IPS-18a (cell line): ENCODE results near the gene CTBP2.

ENCODE experiments used
- H3K27ac ChIP-seq: one replicate; pipeline ENCODE4 v1.5.1; 2013; ENCODE audit warnings: low read length
- H3K27me3 ChIP-seq: one replicate; pipeline ENCODE4 v1.6.1; 2013; ENCODE audit warnings: mild to moderate bottlenecking, low read length; ENCODE audit not compliant: control insufficient read depth, insufficient read depth
- H3K36me3 ChIP-seq: one replicate; pipeline ENCODE4 v1.6.1; 2013; ENCODE audit warnings: low read depth, low read length; ENCODE audit not compliant: control insufficient read depth
- H3K4me1 ChIP-seq: one replicate; pipeline ENCODE4 v1.6.1; 2013; ENCODE audit warnings: low read depth, low read length; ENCODE audit not compliant: control insufficient read depth
- H3K4me3 ChIP-seq: one replicate; pipeline ENCODE4 v1.5.1; 2013; ENCODE audit warnings: low read length
- H3K9ac ChIP-seq: one replicate; pipeline ENCODE4 v1.6.1; 2013; ENCODE audit warnings: mild to moderate bottlenecking, low read length, moderate library complexity
- H3K9me3 ChIP-seq: one replicate; pipeline ENCODE4 v1.6.1; 2013; ENCODE audit warnings: low read depth, low read length; ENCODE audit not compliant: control insufficient read depth

CTBP2 gene

DNA sequence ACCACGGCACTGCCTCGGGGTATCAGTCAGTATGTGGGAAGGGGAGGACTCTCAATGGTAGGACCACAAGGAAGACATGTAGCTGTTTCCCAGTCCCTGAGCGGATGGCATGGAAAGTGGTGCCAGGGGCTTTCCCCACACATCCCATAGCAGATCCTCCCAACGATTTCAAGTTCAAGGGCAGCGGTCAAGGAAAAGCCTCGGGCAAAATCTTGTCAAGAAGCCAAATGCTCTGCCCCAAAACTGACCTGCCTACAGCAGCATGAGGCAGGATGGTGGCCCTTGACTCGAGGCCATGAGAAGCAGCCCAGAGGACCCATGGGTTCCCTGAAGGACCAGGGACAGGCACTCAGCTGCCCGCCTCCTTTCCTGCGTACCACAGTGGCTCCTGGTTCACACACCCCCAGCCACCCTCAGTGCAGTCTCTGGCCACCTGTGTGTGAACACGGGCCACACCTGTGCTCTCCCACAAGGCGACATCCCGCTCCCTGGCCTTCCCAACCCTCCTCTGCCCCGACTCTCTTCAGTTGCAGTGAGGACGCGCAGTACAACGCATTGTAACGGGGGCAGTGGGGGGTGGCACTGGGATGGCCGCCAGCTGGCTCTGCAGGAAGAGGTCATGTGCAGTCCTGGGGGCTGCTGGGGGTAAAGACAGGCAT is 43.6 kb downstream of the CTBP2 start:
- Histone ChIP-seq H3K9ac (no peak overlapping the region), H3K9me3 (no peaks in the 10 kb centered on the region), H3K27ac (no peak overlapping the region), H3K4me1 (peaks cover 25% of the 10 kb centered on the region), H3K4me3 (no peak overlapping the region), H3K36me3 (no peaks in the 10 kb centered on the region), H3K27me3 (no peaks in the 10 kb centered on the region)

DNA sequence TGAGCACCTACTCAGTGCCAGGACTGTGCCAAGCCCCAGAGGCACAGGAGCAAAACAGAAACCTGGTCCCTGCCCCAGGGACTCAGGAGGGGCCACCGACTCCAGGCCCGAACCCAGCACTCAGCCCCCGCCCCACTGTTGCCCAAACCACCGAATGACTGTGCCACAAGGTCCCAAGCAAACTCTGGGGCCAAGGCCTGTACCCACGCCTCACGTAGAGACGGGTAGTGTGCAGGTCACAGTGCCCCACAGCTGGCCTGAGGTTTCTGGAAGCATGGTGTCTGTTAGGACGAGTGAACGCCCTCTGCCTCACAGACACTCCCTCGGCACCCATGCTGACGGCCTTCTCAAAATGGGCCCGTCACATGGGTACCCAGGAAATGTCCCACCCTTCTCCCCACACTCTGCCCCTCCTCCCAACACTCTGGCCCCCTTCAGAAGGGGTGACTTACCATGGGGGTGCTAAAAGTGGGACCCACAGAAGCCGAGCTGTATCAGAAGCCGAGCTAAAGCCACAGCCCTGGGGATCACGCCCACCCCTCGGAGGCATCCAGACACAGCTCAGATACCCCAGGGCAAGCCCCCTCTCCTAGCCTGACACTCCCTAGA is 44.2 kb downstream of the CTBP2 start:
- Histone ChIP-seq H3K27me3 (no peaks in the 10 kb centered on the region), H3K4me3 (no peak overlapping the region), H3K36me3 (peaks cover 1% of the 10 kb centered on the region), H3K9me3 (no peaks in the 10 kb centered on the region), H3K9ac (no peak overlapping the region), H3K4me1 (peaks cover 19% of the 10 kb centered on the region), H3K27ac (no peak overlapping the region)

DNA sequence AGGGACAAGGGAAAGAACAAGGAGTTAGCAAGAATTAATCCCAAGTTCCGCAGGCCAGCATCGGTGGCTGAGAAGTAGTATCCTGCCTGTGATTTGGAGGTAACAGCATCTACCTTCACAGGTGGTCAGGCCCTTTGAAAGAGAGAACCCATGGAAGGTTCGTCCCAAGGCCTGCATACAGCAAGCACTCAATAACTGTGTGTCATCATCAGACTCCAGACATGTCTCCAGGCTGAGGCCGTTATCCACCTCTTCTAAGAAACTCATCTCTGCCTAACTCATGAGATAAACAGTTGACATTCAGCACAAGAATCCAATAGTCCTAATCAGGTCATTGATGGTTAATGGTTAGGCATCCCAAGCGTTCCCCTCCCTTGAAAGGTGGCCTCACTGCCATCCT is 45.0 kb downstream of the CTBP2 start:
- Histone ChIP-seq H3K4me1 (peaks cover 13% of the 10 kb centered on the region), H3K36me3 (peaks cover 9% of the 10 kb centered on the region), H3K9me3 (no peaks in the 10 kb centered on the region), H3K9ac (no peak overlapping the region), H3K27me3 (no peaks in the 10 kb centered on the region), H3K27ac (no peak overlapping the region), H3K4me3 (no peak overlapping the region)

DNA sequence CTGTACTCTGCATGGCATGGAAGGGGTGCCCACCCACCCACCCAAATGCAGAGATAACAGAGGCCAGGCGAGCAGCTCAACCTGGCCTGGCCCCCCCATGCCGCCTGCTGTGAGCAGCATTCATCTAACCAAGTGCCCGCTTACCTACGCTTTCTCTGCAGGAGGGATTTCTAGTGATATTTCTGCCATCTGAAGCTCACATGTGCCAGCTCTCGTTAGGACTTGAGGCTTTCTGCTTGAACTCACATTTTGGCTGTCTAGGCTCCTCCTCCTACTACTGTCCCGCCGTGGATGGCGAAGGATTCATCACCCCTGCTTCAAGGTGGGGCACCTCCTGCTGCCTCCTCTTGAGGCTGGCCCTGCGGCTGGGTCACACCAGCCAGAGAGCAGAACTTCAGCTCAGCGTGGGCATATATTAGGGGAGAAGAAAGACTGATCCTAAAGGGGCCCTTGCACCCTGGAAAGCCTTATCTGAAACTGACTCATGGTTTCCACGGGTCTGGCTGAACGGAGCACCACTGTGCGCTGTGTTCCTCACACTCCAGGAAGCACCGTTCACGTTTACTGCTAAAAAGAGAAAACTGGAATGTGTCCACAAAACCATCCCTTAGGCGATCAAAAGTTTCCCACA is 45.5 kb downstream of the CTBP2 start:
- no peak overlapping the region for H3K4me3 ChIP-seq
- H3K27ac ChIP-seq, result no peak overlapping the region
- no peaks in the 10 kb centered on the region for H3K9me3 ChIP-seq
- peaks cover 14% of the 10 kb centered on the region for H3K36me3 ChIP-seq
- no peaks in the 10 kb centered on the region for H3K27me3 ChIP-seq
- no peak overlapping the region for H3K9ac ChIP-seq
- peaks cover 7% of the 10 kb centered on the region for H3K4me1 ChIP-seq

DNA sequence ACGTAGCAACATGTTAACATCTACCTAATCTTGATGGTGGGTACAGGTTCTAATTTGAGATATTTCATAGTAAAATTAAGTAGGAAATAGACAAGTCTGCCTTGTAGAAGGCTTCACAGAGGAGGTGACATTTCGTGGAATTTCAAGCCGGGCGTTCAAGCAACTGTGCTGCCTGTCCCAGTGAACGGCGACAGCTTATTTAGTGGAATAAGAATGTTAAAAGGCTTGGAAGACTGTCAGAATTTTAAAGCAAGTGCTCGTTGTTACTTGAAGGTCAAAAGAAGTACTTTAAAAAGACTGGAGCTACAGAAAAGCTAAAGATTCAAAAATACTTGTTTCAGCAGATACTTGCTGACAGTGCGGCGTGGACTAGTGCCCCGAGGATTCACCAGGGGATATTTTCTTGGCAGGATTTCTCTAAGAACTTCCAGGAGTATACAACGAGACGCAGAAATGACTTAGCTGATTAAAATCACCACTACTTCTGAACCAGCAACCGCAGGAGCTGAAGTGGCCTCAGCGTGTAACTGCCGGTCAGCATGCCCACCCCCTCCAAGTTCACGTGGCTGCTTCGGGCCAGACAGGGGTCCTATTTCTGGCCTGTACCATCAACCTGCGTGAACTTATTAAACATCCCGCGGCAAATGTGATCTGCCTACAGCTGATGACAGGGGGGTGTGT is 46.5 kb downstream of the CTBP2 start:
- H3K4me3 ChIP-seq, result no peak overlapping the region
- no peak overlapping the region for H3K9ac ChIP-seq
- peaks cover 4% of the 10 kb centered on the region for H3K4me1 ChIP-seq
- H3K27me3 ChIP-seq, result no peaks in the 10 kb centered on the region
- peaks cover 24% of the 10 kb centered on the region for H3K36me3 ChIP-seq
- no peak overlapping the region for H3K27ac ChIP-seq
- no peaks in the 10 kb centered on the region for H3K9me3 ChIP-seq

DNA sequence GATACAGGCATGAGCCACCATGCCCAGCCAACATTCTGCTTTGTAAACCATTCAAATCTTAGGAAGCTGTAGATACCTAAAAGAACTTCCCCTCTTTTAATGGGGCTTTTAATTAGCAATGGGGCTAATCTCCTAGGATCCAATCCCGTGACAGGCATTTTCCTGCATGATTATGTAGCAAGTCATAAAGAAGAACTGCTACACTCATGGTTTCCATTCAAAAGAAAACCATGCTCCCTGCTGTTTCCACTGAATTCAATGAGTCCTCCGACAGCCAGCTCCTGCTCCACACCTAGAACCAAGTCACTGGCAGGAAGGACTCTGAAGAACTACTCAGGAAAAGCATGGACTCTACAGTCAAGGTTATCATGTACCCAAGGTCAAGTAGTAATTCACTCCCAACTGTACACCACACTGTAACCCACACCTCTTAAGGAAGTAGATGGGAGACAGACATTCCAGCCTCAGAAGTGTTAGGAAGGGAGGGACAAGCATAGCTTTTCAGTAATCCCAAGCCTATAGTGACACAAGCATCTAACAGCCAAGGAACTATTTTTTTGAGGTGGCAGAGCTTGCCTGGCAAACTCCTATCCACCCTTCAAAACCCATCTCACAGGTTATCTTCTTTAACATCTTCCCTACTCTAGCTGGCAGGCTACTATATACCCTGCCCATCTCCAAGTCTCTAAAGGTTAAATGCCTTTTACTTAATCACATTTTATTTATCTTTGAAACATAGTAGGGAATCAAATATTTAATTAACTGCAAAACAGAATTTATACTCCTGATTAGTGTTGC is 47.5 kb downstream of the CTBP2 start:
- Histone ChIP-seq H3K9me3 (no peaks in the 10 kb centered on the region), H3K36me3 (peaks cover 32% of the 10 kb centered on the region), H3K27ac (no peak overlapping the region), H3K9ac (no peak overlapping the region), H3K27me3 (no peaks in the 10 kb centered on the region), H3K4me3 (no peak overlapping the region), H3K4me1 (peaks cover 4% of the 10 kb centered on the region)

DNA sequence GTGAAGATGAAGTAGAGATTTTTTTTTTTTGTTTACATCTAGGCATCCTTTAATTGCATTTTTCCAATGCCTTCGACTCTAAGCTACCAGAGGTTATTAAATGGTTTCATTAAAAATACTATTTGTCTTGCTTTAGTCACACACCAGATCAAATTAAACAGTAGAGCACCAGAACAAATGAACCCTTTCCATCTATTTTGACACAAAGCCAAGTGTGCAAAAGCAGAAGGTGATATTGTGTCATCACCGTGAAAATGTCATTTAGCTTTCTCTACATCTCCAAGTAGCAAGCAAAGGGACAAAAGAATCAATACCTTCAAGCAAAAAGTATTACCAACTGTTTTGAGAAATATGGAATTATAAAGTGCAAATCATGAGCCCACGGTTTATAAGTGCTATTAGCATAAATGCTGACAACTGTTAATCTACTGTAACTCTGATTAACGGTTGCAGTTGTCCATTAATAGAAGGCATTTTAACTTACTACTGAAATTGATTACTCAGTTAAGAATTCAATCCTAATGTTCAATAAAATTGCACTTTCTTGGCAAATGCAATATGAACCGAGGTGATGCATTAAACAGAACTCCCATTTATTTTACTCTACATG is 49.1 kb downstream of the CTBP2 start:
- H3K27ac ChIP-seq, result no peak overlapping the region
- no peaks in the 10 kb centered on the region for H3K27me3 ChIP-seq
- H3K36me3 ChIP-seq, result peaks cover 48% of the 10 kb centered on the region
- H3K4me1 ChIP-seq, result peaks cover 4% of the 10 kb centered on the region
- no peak overlapping the region for H3K4me3 ChIP-seq
- H3K9me3 ChIP-seq, result no peaks in the 10 kb centered on the region
- no peak overlapping the region for H3K9ac ChIP-seq

DNA sequence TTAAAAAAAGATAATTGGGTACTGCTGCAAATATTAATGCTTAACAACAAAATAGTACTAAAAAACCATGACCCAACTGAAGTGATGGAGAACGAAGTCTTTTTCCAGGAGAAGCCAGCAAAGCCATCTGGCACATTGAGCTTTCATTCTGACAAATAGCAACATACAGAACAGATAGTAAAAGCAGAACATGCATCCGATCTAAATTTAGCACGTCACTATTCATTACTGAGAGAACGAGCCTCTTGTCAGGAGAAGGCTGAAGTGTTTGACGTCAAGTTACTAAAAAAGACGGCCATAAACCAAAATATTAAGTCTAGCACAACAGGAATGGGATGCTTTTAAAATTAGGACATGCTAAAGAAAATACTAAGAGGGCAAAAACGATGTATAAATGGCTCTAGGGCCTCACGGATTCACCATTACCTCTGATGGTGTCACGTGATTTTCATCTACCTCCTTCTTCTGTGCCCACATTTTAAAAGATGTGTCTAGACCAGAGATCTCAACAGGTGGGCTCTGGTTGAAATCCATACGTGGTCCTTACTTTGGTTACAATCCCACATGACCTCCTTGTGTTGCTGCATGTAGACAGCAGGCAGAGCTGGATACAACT is 52.3 kb downstream of the CTBP2 start:
- no peak overlapping the region for H3K4me3 ChIP-seq
- H3K27ac ChIP-seq, result no peak overlapping the region
- no peak overlapping the region for H3K9ac ChIP-seq
- H3K4me1 ChIP-seq, result peaks cover 21% of the 10 kb centered on the region
- H3K9me3 ChIP-seq, result no peaks in the 10 kb centered on the region
- no peaks in the 10 kb centered on the region for H3K27me3 ChIP-seq
- H3K36me3 ChIP-seq, result peaks cover 54% of the 10 kb centered on the region

DNA sequence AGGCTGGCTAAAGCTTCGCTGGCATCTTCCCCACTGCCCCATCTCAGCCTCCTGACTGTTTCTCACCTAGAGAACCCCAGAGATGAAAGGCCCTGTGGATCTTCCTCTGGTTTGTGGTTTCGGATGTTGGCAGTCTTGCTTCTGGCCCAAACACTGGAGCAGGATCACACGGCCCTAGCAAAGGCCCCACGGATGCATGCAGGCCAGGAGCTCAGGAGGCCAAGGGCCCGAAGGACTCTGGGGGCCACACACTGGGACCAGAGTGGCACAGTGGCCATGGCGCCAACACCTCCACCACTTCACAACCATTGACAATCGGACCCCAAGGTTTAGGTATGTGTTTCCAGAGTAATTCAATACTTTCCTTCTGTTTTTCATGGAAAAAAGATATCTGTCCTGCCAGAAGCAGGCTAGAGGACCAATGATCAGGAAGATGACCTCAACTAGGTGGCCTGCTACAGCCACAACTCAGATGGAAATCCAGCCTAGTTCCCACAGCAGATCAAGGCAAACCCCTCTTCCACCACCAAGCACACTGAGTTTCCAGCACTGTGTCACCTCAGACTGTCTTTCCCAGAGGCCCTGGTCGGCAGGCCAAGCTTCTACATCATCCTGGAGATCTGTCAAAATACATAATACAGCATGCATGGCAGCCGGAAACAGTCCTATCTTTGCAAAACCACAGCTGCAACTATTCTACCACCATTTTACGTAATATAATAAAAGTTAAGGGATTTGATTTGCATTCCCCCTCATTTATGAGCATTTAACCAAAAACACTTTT is 53.0 kb downstream of the CTBP2 start:
- Histone ChIP-seq H3K9ac (no peak overlapping the region), H3K36me3 (peaks cover 56% of the 10 kb centered on the region), H3K27ac (no peak overlapping the region), H3K9me3 (no peaks in the 10 kb centered on the region), H3K4me3 (no peak overlapping the region), H3K27me3 (no peaks in the 10 kb centered on the region), H3K4me1 (peaks cover 25% of the 10 kb centered on the region)

DNA sequence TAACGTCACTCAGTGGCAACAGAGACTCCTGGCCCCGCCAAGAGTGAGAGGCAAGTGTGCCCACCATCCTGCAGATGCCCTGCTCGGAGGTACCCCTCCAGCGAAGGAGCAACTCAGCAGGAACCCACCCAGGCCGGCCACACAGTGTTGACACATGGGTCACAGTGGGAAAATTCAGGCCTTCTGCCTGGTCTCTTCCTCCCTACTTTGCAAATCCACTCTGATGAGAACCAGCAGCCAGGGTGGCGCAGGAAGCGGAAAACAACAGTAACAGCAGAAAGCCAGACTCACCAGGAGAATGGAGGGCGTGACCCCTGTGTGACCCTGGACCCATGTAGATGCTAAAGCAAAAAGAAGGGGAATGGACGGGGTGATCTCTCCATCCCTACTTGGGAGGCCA is 53.8 kb downstream of the CTBP2 start:
- Histone ChIP-seq H3K36me3 (peaks cover 64% of the 10 kb centered on the region), H3K4me3 (no peak overlapping the region), H3K4me1 (peaks cover 30% of the 10 kb centered on the region), H3K27me3 (no peaks in the 10 kb centered on the region), H3K27ac (no peak overlapping the region), H3K9ac (no peak overlapping the region), H3K9me3 (no peaks in the 10 kb centered on the region)
